ENCODE results near the gene CRYBG2.
A peak's percentile ranks its signal among the peaks of the same experiment; 100 is the strongest.
"Not testable (repeated sequence)": the region's sequence is repeated elsewhere in the genome, so short reads cannot be mapped to it uniquely, and the experiment has no call there.

Gene CRYBG2

GRCh38 chr1:26317146-26317545 lies 36.8 kb downstream of the CRYBG2 start:
- DNase-seq: no peak

DNA sequence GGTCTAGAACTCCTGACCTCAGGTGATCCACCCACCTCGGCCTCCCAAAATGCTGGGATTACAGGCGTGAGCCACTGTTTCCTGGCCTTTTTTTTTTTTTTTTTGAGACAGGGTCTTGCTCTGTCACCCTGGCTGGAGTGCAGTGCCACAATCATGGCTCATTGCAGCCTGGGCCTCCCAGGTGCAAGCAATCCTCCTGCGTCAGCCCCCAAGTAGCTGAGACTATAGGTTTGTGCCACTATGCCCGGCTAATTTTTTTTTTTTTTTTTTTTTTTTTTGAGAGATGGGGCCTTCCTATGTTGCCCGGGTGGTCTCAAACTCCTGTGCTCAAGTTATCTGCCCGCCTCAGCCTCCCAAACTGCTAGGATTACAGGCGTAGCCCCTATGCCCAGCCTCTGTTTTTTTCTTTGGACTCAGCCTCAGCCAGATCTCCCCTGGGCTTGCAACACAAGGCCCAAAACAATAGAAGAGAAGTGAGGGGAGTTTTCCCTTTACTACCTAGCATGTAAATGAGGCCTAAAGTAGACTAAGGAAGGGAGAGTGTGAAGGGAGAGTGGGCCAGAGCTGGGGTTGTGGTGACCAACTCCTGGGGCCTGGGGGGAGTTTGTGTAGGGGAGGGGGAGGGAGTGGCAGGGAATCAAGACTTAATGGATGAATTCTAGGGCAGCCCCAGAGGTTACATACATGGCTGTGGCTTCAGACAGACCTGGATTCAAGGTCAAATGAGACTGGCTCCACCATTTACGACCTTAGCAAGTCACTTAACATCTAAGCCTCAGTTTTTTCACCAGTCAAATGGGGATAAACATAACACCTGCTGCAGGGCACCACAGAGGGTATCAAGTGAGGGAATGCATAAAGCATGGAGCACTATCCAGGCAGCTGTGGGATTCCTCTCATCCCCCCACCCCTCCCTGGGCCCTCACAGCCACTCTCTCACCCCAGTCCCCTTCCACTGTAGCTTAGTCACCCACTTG lies 37.8 kb downstream of the CRYBG2 start:
- DNase-seq: no peak

GRCh38 chr1:26314501-26314900 lies 39.4 kb downstream of the CRYBG2 start:
- no peak for DNase-seq

DNA sequence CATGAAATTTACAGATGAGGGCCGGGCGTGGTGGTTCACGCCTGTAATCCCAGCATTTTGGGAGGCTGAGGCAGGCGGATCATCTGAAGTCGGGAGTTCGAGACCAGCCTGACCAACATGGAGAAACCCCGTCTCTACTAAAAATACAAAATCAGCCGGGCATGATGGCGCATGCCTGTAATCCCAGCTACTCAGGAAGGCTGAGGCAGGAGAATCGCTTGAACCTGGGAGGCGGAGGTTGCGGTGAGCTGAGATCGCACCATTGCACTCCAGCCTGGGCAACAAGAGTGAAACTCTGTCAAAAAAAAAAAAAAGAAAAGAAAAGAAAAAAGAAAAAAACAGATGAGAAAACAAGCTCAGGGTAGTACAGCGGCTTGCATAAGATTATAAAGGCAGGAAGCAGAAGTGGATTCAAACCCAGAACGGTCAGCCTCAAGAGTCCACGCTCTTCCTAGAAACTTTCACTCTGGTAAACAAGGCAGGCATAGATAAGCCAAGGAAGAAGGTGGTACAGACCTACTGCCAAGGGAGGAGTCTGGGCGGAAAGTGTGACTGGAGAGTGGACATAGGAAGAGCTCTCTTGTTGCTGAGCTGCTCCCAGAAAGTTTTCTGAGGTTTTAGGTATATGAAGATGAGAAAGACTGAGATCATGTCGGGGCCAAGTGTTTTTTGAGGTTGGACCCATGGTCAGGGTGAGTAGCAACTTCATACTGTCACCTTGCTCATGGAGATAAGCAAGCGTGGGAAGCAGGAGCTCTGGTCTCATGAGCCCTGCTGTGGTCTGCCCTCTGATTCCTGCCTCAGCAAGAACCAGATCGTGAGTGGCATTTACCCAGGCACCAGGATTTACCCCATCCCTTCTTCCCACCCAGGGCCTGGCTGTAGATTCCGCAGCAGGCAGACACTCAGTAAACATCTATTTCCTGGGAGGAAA lies 45.7 kb downstream of the CRYBG2 start:
- not testable (repeated sequence) for DNase-seq

DNA sequence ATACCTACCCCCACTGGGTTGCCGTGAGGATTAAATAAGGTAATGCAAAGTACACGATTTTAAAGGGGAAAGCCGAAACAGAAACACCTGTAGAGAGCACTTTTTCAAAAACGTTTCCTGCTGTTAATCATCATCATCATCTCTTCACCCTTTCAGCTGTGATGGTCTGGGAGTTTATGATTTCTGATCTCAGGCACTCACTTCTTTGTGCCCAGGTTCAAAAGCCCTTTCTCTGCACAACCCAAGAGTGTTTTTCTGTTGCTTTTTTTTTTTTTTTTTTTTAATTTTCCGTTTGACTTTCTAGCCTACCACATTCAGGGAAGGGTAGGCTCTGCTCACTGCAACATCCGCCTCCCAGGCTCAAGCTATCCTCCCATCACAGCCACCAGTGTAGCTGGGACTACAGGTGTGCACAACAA lies 46.6 kb downstream of the CRYBG2 start:
- DNase-seq: no peak

DNA sequence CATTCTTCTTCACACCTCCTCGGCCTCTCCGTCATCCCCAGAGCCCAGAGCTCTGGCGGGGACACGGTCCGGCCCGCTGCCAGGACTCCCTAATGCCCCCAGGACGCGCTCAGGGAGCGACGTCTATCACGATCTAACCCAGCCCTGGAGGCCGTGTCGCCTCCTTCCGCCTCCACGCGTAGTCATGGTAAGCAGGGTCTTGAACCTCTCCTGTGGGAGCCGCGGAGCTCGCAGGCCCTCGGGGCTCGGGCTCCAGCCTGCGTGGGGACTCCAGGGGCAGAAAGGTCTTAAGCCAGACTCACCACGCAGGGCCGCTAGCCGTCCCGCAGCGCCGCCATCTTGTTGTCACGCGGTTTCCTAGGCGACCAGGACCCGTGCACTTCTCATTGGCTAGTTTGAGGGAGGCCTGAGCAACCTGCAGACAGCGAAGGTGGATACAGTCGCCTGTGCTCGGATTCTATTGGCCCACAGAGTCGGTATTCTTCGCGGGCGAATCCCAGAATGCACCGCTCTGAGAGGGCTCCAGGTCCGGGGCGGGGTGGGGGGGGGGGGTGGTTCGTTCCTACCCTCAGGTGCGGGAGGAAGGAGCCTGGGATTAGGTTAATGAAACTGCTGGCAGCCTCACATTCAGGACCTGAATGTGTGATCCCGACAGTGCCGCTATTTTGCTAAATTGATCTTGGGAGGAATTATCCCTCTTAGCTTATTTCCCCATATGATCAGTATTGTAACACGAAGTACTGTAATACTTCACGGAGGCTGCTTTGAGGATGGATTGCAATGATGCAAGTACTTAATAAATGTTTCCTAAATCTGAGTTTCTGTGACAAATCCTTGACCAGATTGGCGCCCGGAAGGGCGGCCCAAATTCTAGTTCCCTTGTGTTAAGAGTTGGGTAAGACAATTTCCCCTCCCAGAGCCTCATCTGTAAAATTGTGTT lies 47.4 kb downstream of the CRYBG2 start, which contains the start of gene UBXN11:
Gene UBXN11 (minus strand): TSS at position 347 of the 940 bp plus-strand sequence. CDS start 3,753 bp downstream, outside the sequence.
- DNase-seq: peak; percentile 92 to 96

GRCh38 chr1:26305667-26306289 lies 48.2 kb downstream of the CRYBG2 start:
- DNase-seq: no peak

- no peak for DNase-seq
Observed at GRCh38 chr1:26302733-26303405, 51.1 kb downstream of the CRYBG2 start.

GRCh38 chr1:26300578-26301275 lies 53.2 kb downstream of the CRYBG2 start:
- DNase-seq: no peak

DNA sequence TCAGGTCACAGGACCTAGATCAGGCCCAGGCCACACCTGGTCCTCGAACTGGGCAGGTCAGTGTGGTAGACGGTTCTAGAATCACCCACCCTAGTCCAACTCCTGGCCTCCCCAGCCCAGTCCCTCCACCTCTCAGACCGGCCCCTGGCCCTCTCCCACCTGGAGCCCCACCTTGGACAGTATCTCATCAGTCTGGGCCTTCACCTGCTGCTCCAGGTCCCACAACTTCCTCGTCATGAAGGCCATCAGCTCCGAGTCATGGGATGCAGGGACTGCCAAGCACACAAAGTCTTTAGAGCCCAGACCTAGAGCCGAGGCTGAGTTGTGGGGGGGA lies 56.2 kb downstream of the CRYBG2 start:
- DNase-seq: no peak

- no peak for DNase-seq
Observed at GRCh38 chr1:26297057-26297790, 56.7 kb downstream of the CRYBG2 start.

DNA sequence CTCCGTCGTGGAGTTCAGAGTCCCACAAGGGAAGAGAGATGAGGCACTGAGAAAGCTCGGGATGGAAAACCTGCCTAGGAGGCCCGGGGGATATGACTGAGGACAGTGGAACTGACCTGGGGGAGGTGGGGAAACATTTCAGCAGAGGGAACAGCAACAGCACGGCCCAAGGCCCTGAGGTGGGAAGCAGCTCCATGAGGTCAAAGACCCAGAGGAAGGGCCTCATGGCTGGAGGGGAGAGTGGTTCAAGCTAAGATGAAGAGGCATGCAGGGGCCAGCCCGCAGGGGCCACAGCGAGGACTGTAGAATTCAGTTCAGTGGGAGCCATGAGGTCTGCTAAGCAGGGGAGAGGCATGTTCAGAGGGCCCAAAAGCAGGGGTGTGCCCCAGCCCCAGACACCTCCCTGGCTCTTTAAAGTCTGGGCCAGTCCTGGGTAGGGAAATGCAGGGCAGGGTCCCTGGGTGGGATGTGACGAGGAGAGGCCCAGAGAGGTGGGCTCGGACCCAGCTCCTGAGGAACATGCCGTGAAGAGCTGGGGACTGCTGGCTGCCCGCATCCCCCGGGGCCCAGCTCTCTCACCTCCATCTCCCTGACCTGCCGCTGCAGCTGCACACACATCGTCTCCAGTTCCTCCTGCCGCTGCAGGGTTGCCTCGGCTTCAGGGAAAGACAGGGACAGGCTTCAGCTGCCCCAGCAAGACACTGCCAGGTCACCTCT lies 57.4 kb downstream of the CRYBG2 start:
- DNase-seq: no peak

- DNase-seq: no peak
Observed at GRCh38 chr1:26295194-26296138, 58.5 kb downstream of the CRYBG2 start.

DNA sequence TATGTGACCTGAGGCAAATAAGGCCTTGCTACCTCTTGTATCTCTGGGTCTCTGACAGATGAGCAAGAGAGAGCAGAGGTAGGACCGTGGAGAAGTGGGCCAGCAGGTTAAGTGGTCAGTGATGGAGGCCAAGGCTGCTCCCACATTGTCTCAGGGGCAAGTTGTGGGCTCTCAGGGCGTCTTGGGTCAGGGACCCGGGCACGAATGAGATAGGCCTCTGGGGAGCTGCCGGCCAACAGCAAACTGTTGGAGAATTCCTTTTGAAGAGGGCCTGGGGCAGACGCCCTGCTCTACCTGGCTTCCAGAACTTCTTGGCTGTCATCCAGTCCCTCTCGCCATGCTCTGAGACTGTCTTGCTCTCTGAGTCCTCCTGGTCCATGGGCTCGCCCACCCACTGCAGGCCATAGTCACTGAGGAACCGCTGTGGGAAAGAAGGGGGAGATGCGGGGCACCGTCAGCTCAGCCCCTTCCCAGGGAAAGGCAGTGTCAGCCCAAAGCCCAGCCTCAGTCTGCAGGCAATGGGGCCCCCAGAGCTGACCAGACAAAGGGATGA lies 59.9 kb downstream of the CRYBG2 start:
- DNase-seq: no peak

- DNase-seq: not testable (repeated sequence)
Observed at GRCh38 chr1:26292735-26293134, 61.2 kb downstream of the CRYBG2 start.

- DNase-seq: no peak
Observed at GRCh38 chr1:26291939-26292338, 62.0 kb downstream of the CRYBG2 start.

GRCh38 chr1:26291433-26291832 lies 62.5 kb downstream of the CRYBG2 start:
- DNase-seq: no peak

DNA sequence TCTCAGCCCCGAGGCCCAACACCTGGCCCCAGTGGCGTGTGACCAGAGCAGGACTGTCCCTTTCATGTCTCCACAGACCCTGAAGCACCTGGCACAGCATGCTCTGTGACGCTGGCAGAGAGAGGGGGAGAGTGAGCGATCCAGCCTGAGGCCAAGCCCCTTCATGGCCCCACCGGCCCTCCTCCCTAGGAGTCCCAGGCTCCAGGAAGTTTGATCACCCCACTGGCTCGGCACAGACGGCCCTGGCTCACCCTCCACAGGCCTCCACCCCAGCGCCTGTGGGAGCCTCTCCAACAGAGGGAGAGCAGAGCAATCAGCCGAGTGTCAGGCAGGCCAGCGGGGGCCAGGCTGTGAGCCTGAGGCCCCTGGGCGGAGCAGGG lies 63.1 kb downstream of the CRYBG2 start:
- DNase-seq: no peak
